Heart left ventricle (tissue), 16 donors: ENCODE measurements around the gene MAPKAPK3. TPM values are rescaled to one million over a fixed set of nuclear protein-coding genes. Genes with fewer than 3 reads are reported as not detected.

Experiments used
- ATAC-seq, 4 donors: fragments of 200-7000 bp; cut with Tn5 transposase; one replicate each; pipeline ENCODE4 v1.9.1; 2020 to 2022; ENCODE audit warnings: moderate library complexity in 4 of 4, mild to moderate bottlenecking in 3 of 4, moderate number of reproducible peaks in 1 of 4
- DNase-seq, 5 donors: peaks; one replicate each; pipeline ENCODE4 v3.0.0-alpha.2; 2020
- H3K27ac ChIP-seq, 12 donors: fragments of 200-600 bp; sonication (generic) in 4 of 12; one replicate each; pipeline versions ENCODE4 v1.5.0 to v1.8.0; 2016 to 2022; ENCODE audit warnings: mild to moderate bottlenecking in 2 of 12
- H3K27me3 ChIP-seq, 9 donors: fragments of 200-600 bp; sonication (generic) in 2 of 9; one replicate each; pipeline versions ENCODE4 v1.5.1 to v1.8.0; 2016 to 2022; ENCODE audit warnings: mild to moderate bottlenecking in 3 of 9
- H3K36me3 ChIP-seq, 9 donors: fragments of 200-600 bp; sonication (generic) in 2 of 9; one replicate each; pipeline versions ENCODE4 v1.5.0 to v1.8.0; 2018 to 2022; ENCODE audit warnings: mild to moderate bottlenecking in 2 of 9
- H3K4me1 ChIP-seq, 12 donors: fragments of 200-600 bp; sonication (generic) in 4 of 12; one replicate each; pipeline versions ENCODE4 v1.5.0 to v1.8.0; 2016 to 2022; ENCODE audit warnings: mild to moderate bottlenecking in 3 of 12
- H3K4me3 ChIP-seq, 12 donors: fragments of 200-600 bp; sonication (generic) in 4 of 12; one replicate each; pipeline versions ENCODE4 v1.5.0 to v1.8.0; 2017 to 2022; ENCODE audit warnings: mild to moderate bottlenecking in 9 of 12, moderate library complexity in 4 of 12
- H3K9me3 ChIP-seq, 12 donors: fragments of 200-600 bp; sonication (generic) in 4 of 12; one replicate each; pipeline versions ENCODE4 v1.5.0 to v1.8.0; 2016 to 2022; ENCODE audit warnings: mild to moderate bottlenecking in 1 of 12
- CTCF ChIP-seq, 12 donors: fragments of 200-600 bp; sonication (generic) in 4 of 12; IDR thresholded peaks; one replicate each; pipeline versions ENCODE4 v1.5.0 to v1.8.0; 2018 to 2022; ENCODE audit warnings: antibody characterized with exemption in 12 of 12, mild to moderate bottlenecking in 5 of 12
- POLR2A ChIP-seq, 2 donors: fragments of 450-650 bp; IDR thresholded peaks; one replicate each; pipeline ENCODE4 v1.6.1; 2017; ENCODE audit warnings: antibody characterized with exemption in 2 of 2, mild to moderate bottlenecking in 2 of 2, moderate library complexity in 2 of 2
- WGBS, 4 donors: extraction: QIAGEN DNeasy Blood & Tissue Kit in 2 of 4; methylation state at CpG; one replicate each; pipeline versions ENCODE4 v1.1.5 to v1.1.7; 2013 to 2018; 5-methylcytosine and 5-hydroxymethylcytosine counted together
- intact Hi-C, 10 donors: fragments of 100-400 bp; cut with DNase I; formaldehyde crosslinking; loops; one replicate each; pipeline versions ENCODE4 v1.11.1 to v1.14.2; 2022
- polyA plus RNA-seq, 2 donors: library from polyadenylated mRNA; stranded (reverse); fragments of 200-250 nt; gene quantifications; one replicate each; pipeline ENCODE4 v1.2.3, GENCODE V29; 2013
- total RNA-seq, 9 donors: library from RNA; depleted of rRNA in 2 of 9; stranded (reverse); fragments of >200 nt in 2 of 9; fragmentation: NEBNext Ultra II Directional in 3 of 9; extraction: Animal tissue kit (Norgen Biotek cat#: 25700) in 3 of 9; gene quantifications; one replicate each; pipeline versions ENCODE4 v1.1.0 to v1.2.4, GENCODE V29; 2016 to 2023
- donor health status: ischemic (EF 13 %, LVEDD 7.1; RV severe dilation, severe dysfunction).
- donor health status: healthy with polysubstance abuse.
- donor health status: DM: no; HTN: yes; CAD: no.
- donor health status: DM: no; HTN: no; CAD: no.
- donor health status: ischemic (EF 25% LVEDD 6.9; RV normal size, moderate dysfunction).
- donor health status: ischemic (EF 25% LVEDD 5.7; RV mildly dilated, moderate dysfunction).
- donor health status: healthy.
- donor health status: DM: yes; HTN: yes; CAD: no.
- donor health status: ischemic (EF 35%, LVEDD 5.7; RV mildly dilated, moderate dysfunction).
- donor health status: nonischemic (EF 11% LVEDD 7.7; RV severe dilation, severe dysfunction).
- donor health status: DM: yes; HTN: yes; CAD: no.
- donor health status: PGD.
- donor health status: ischemic (EF 29% LVEDD 5.4; RV normal size, mild dysfunction).
- donor health status: nonischemic (EF 23%, LVEDD 6.1; RV moderate dilation, normal function).

MAPKAPK3 gene
- total and polyA plus RNA-seq, 11 donors = 226 to 398 (median 287) TPM

- no peaks in the 10 kb centered on the region for H3K9me3 ChIP-seq
- ATAC-seq (no peak), DNase-seq (no peak)
- intact Hi-C loops = loop anchor here in 1 of 10 donors (2.0 kb wide), 1 partner anchor 30 kb away; no protein-coding TSS in a partner anchor
- H3K4me3 ChIP-seq = no peak overlapping the region
- H3K4me1 ChIP-seq = peaks cover 0 to 85% (median 39%) of the 10 kb centered on the region in 12 donors
- TF ChIP-seq CTCF (IDR thresholded peaks at IDR 0.05) = no peak
- no peak for TF ChIP-seq POLR2A (IDR thresholded peaks at IDR 0.05)
- H3K36me3 ChIP-seq = peaks cover 0 to 73% (median 26%) of the 10 kb centered on the region in 9 donors
- no peaks in the 10 kb centered on the region for H3K27me3 ChIP-seq
- peak overlapping the region; percentile 62 to 97 (median 84) for H3K27ac ChIP-seq
- 49 to 63% (median 60%) methylated on average over 5 to 6 of the region's 6 CpGs for WGBS, 4 donors
Observed at GRCh38 chr3:50648313-50648712, 31.4 kb downstream of the MAPKAPK3 start.

GRCh38 chr3:50648944-50649343, 32.0 kb downstream of the MAPKAPK3 start:
- WGBS, 4 donors = 42 to 71% (median 45%) methylated on average over 2 of the region's 2 CpGs
- DNase-seq (peak in 3 of 5 donors; percentile 46 to 55 (median 52)), ATAC-seq (peak; percentile 52 to 67 (median 61))
- Histone ChIP-seq H3K4me3 (no peak overlapping the region), H3K27ac (peak overlapping the region; percentile 62 to 97 (median 84)), H3K9me3 (no peaks in the 10 kb centered on the region), H3K36me3 (peaks cover 0 to 66% (median 20%) of the 10 kb centered on the region in 9 donors), H3K4me1 (peaks cover 0 to 79% (median 33%) of the 10 kb centered on the region in 12 donors), H3K27me3 (no peaks in the 10 kb centered on the region)
- TF ChIP-seq CTCF (IDR thresholded peaks at IDR 0.05) = no peak
- intact Hi-C loops = loop anchor here in 1 of 10 donors (2.0 kb wide), 1 partner anchor 30 kb away; no protein-coding TSS in a partner anchor

- DNase-seq (peak; percentile 83 to 92 (median 87)), ATAC-seq (peak; percentile 89 to 93 (median 90))
- intact Hi-C loops = loop anchor here in 1 of 10 donors (2.0 kb wide), 1 partner anchor 31 kb away; no protein-coding TSS in a partner anchor
- WGBS, 4 donors = 30 to 45% (median 37%) methylated on average over 5 to 8 of the region's 8 CpGs
- H3K4me1 ChIP-seq = peaks cover 0 to 74% (median 27%) of the 10 kb centered on the region in 12 donors
- H3K4me3 ChIP-seq = no peak overlapping the region
- H3K27me3 ChIP-seq = no peaks in the 10 kb centered on the region
- H3K27ac ChIP-seq = peak overlapping the region; percentile 62 to 97 (median 84)
- H3K9me3 ChIP-seq = no peaks in the 10 kb centered on the region
- no peak for TF ChIP-seq POLR2A (IDR thresholded peaks at IDR 0.05)
- TF ChIP-seq CTCF (IDR thresholded peaks at IDR 0.05) = no peak
- H3K36me3 ChIP-seq = peaks cover 0 to 61% (median 18%) of the 10 kb centered on the region in 9 donors
Observed at GRCh38 chr3:50649451-50649931, 32.5 kb downstream of the MAPKAPK3 start.

- DNase-seq = no peak
- WGBS, 4 donors = 42 to 71% (median 55%) methylated on average over 1 of the region's 1 CpG
- intact Hi-C loops = loop anchor here in 5 of 10 donors (5.0 to 10.0 kb wide), 2 partner anchors 33 to 75 kb away; partner anchors contain the start of gene MAPKAPK3 (in 4 of the 5)
- no peak for TF ChIP-seq POLR2A (IDR thresholded peaks at IDR 0.05)
- no peak for TF ChIP-seq CTCF (IDR thresholded peaks at IDR 0.05)
- Histone ChIP-seq H3K9me3 (no peaks in the 10 kb centered on the region), H3K27ac (peak overlapping the region; percentile 62 to 97 (median 84)), H3K36me3 (peaks cover 0 to 56% (median 18%) of the 10 kb centered on the region in 9 donors), H3K4me1 (peaks cover 0 to 68% (median 23%) of the 10 kb centered on the region in 12 donors), H3K4me3 (no peak overlapping the region), H3K27me3 (no peaks in the 10 kb centered on the region)
- no peak for ATAC-seq
Observed at GRCh38 chr3:50650018-50650417, 33.1 kb downstream of the MAPKAPK3 start.
